ENCODE results near the gene SLC27A6. TPM values are rescaled to one million over a fixed set of nuclear protein-coding genes. Genes with fewer than 3 reads are reported as not detected.

SLC27A6 gene
- total RNA-seq, 1 experiment from 2014 or later, result not detected

- no peak overlapping the region for H2AFZ ChIP-seq (ENCODE audit: low read length)
- no peaks in the 10 kb centered on the region for H3K79me2 ChIP-seq (ENCODE audit: low read length)
- no peak overlapping the region for H3K9ac ChIP-seq (ENCODE audit: low read length)
- H4K20me1 ChIP-seq (ENCODE audit: low read length), result no peaks in the 10 kb centered on the region
- H3K9me3 ChIP-seq (ENCODE audit: low read length), result no peaks in the 10 kb centered on the region
- H3K9me2 ChIP-seq (replicated peaks; ENCODE audit: low read length), result no peaks in the 10 kb centered on the region
- CTCF ChIA-PET, result no interaction called here
- intact Hi-C loops (cut with micrococcal nuclease), result no loop called here
- TF ChIP-seq EZH2phosphoT487 (IDR thresholded peaks at IDR 0.05; ENCODE audit: borderline replicate concordance, low read length) (no peak), EZH2 (IDR thresholded peaks at IDR 0.05; ENCODE audit: low read length, unreplicated experiment) (no peak)
- TF ChIP-seq, protein P1, sequence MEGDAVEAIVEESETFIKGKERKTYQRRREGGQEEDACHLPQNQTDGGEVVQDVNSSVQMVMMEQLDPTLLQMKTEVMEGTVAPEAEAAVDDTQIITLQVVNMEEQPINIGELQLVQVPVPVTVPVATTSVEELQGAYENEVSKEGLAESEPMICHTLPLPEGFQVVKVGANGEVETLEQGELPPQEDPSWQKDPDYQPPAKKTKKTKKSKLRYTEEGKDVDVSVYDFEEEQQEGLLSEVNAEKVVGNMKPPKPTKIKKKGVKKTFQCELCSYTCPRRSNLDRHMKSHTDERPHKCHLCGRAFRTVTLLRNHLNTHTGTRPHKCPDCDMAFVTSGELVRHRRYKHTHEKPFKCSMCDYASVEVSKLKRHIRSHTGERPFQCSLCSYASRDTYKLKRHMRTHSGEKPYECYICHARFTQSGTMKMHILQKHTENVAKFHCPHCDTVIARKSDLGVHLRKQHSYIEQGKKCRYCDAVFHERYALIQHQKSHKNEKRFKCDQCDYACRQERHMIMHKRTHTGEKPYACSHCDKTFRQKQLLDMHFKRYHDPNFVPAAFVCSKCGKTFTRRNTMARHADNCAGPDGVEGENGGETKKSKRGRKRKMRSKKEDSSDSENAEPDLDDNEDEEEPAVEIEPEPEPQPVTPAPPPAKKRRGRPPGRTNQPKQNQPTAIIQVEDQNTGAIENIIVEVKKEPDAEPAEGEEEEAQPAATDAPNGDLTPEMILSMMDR (conservative IDR thresholded peaks at IDR 0.05; ENCODE audit: low read depth, low read length), result no peak
- ATAC-seq (no peak), DNase-seq (no peak)
- H3K27ac ChIP-seq (ENCODE audit: low read length), result no peak overlapping the region
- no peaks in the 10 kb centered on the region for H3F3A ChIP-seq (ENCODE audit: low read length, unreplicated experiment)
- no peaks in the 10 kb centered on the region for H3K36me3 ChIP-seq (ENCODE audit: low read depth, low read length)
- H3K4me1 ChIP-seq (ENCODE audit: insufficient read depth, low read length), result no peaks in the 10 kb centered on the region
- POLR2A ChIA-PET (ENCODE audit: unreplicated experiment), result no interaction called here
- no TSS peak for BruUV-seq (replicated peaks)
- no peaks in the 10 kb centered on the region for H3K27me3 ChIP-seq (ENCODE audit: low read length)
- no peak overlapping the region for H3K4me3 ChIP-seq (ENCODE audit: low read length)
- no peak overlapping the region for H3K4me2 ChIP-seq (ENCODE audit: low read length)
Measured at GRCh38 chr5:128956164-128956563, 9.1 kb upstream of the SLC27A6 start.

DNA sequence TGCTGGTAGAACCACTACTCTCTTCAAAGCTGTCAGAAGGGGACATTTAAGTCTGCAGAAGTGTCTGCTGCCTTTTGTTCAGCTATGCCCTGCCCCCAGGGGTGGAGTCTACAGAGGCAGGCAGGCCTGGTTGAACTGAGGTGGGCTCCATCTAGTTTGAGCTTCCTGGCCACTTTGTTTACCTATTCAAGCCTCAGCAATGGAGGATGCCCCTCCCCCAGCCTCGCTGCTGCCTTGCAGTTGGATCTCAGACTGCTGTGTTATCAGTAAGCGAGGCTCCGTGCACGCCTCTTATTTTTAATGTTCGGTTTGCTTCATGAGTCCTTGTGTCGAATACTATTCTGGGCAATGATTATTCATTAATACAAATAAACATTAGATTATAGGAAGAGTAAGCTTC is 3.1 kb upstream of the SLC27A6 start:
- POLR2A ChIA-PET (ENCODE audit: unreplicated experiment), result no interaction called here
- CTCF ChIA-PET, result no interaction called here
- BruUV-seq (replicated peaks), result no TSS peak

GRCh38 chr5:128965638-128966302 is 482 bp downstream of the SLC27A6 start:
- no peaks in the 10 kb centered on the region for H3K9me3 ChIP-seq (ENCODE audit: low read length)
- H3K4me2 ChIP-seq (ENCODE audit: low read length), result no peak overlapping the region
- ChIA-PET CTCF (no interaction called here), POLR2A (ENCODE audit: unreplicated experiment) (no interaction called here)
- H3F3A ChIP-seq (ENCODE audit: low read length, unreplicated experiment), result no peaks in the 10 kb centered on the region
- H3K36me3 ChIP-seq (ENCODE audit: low read depth, low read length), result no peaks in the 10 kb centered on the region
- no TSS peak for BruUV-seq (replicated peaks)
- H3K27me3 ChIP-seq (ENCODE audit: low read length), result peaks cover 10% of the 10 kb centered on the region; the same call in 1 of the 2 replicates
- H3K4me3 ChIP-seq (ENCODE audit: low read length), result no peak overlapping the region
- H4K20me1 ChIP-seq (ENCODE audit: low read length), result no peaks in the 10 kb centered on the region
- no peak overlapping the region for H2AFZ ChIP-seq (ENCODE audit: low read length)
- H3K4me1 ChIP-seq (ENCODE audit: insufficient read depth, low read length), result no peaks in the 10 kb centered on the region
- no peaks in the 10 kb centered on the region for H3K79me2 ChIP-seq (ENCODE audit: low read length)
- TF ChIP-seq, protein P1 (conservative IDR thresholded peaks at IDR 0.05; ENCODE audit: low read depth, low read length), result no peak
- TF ChIP-seq EZH2 (IDR thresholded peaks at IDR 0.05; ENCODE audit: low read length, unreplicated experiment), result no peak
- TF ChIP-seq EZH2phosphoT487 (IDR thresholded peaks at IDR 0.05; ENCODE audit: borderline replicate concordance, low read length), result no peak
- ATAC-seq (no peak), DNase-seq (no peak)
- no peak overlapping the region for H3K27ac ChIP-seq (ENCODE audit: low read length)
- H3K9ac ChIP-seq (ENCODE audit: low read length), result no peak overlapping the region
- H3K9me2 ChIP-seq (replicated peaks; ENCODE audit: low read length), result no peaks in the 10 kb centered on the region
- intact Hi-C loops (cut with micrococcal nuclease), result no loop called here

More for the DNA sequence above, 3.1 kb upstream of the SLC27A6 start:
- H3K4me1 ChIP-seq (ENCODE audit: insufficient read depth, low read length), result no peaks in the 10 kb centered on the region
- no peaks in the 10 kb centered on the region for H3K9me3 ChIP-seq (ENCODE audit: low read length)
- H3K36me3 ChIP-seq (ENCODE audit: low read depth, low read length), result no peaks in the 10 kb centered on the region
- ATAC-seq, result no peak
- H3K9me2 ChIP-seq (replicated peaks; ENCODE audit: low read length), result no peaks in the 10 kb centered on the region
- no peak overlapping the region for H3K27ac ChIP-seq (ENCODE audit: low read length)
- no peak overlapping the region for H3K4me3 ChIP-seq (ENCODE audit: low read length)
- no peak for DNase-seq
- no peaks in the 10 kb centered on the region for H3K79me2 ChIP-seq (ENCODE audit: low read length)
- intact Hi-C loops (cut with micrococcal nuclease), result no loop called here
- peaks cover 10% of the 10 kb centered on the region; the same call in 1 of the 2 replicates for H3K27me3 ChIP-seq (ENCODE audit: low read length)
- no peak overlapping the region for H2AFZ ChIP-seq (ENCODE audit: low read length)
- TF ChIP-seq EZH2phosphoT487 (IDR thresholded peaks at IDR 0.05; ENCODE audit: borderline replicate concordance, low read length) (no peak), EZH2 (IDR thresholded peaks at IDR 0.05; ENCODE audit: low read length, unreplicated experiment) (no peak)
- TF ChIP-seq, protein P1 (conservative IDR thresholded peaks at IDR 0.05; ENCODE audit: low read depth, low read length), result no peak
- H3K4me2 ChIP-seq (ENCODE audit: low read length), result no peak overlapping the region
- H4K20me1 ChIP-seq (ENCODE audit: low read length), result no peaks in the 10 kb centered on the region
- no peaks in the 10 kb centered on the region for H3F3A ChIP-seq (ENCODE audit: low read length, unreplicated experiment)
- H3K9ac ChIP-seq (ENCODE audit: low read length), result no peak overlapping the region
